GM19467 (cell line): ENCODE measurements around the gene ARAP1.

Experiments used
- ATAC-seq: cut with Tn5 transposase; IDR thresholded peaks from one replicate; pipeline ENCODE4 v1.9.1; 2021; ENCODE audit warnings: mild to moderate bottlenecking, moderate library complexity; ENCODE audit not compliant: unreplicated experiment

Gene ARAP1

GRCh38 chr11:72780296-72781062 is 28.3 kb upstream of the ARAP1 start:
- ATAC-seq = no peak

GRCh38 chr11:72779495-72780128 is 27.4 kb upstream of the ARAP1 start:
- no peak for ATAC-seq

GRCh38 chr11:72778535-72779494 is 26.6 kb upstream of the ARAP1 start:
- no peak for ATAC-seq

- no peak for ATAC-seq
Observed at GRCh38 chr11:72777755-72778278, 25.6 kb upstream of the ARAP1 start.

- ATAC-seq = no peak
Observed at GRCh38 chr11:72776844-72777754, 24.9 kb upstream of the ARAP1 start.

GRCh38 chr11:72776117-72776843 is 24.1 kb upstream of the ARAP1 start:
- ATAC-seq = no peak

- ATAC-seq = no peak
Observed at GRCh38 chr11:72775288-72776110, 23.3 kb upstream of the ARAP1 start.

- ATAC-seq = no peak
Observed at GRCh38 chr11:72774499-72774898, 22.3 kb upstream of the ARAP1 start.

GRCh38 chr11:72773696-72774095 is 21.5 kb upstream of the ARAP1 start:
- no peak for ATAC-seq

- ATAC-seq = no peak
Observed at GRCh38 chr11:72773291-72773690, 21.1 kb upstream of the ARAP1 start.

GRCh38 chr11:72772059-72772458 is 19.9 kb upstream of the ARAP1 start:
- ATAC-seq = no peak

GRCh38 chr11:72771507-72771906 is 19.3 kb upstream of the ARAP1 start:
- no peak for ATAC-seq

- ATAC-seq = no peak
Observed at GRCh38 chr11:72770799-72771198, 18.6 kb upstream of the ARAP1 start.

GRCh38 chr11:72769680-72770079 is 17.5 kb upstream of the ARAP1 start:
- ATAC-seq = no peak

GRCh38 chr11:72768581-72768980 is 16.4 kb upstream of the ARAP1 start:
- no peak for ATAC-seq

- no peak for ATAC-seq
Observed at GRCh38 chr11:72767203-72768062, 15.2 kb upstream of the ARAP1 start.

GRCh38 chr11:72766152-72766902 is 14.1 kb upstream of the ARAP1 start:
- ATAC-seq = no peak
